GM23338 (cell line): Measurements from ENCODE around the gene GPA33. TPM values are rescaled to one million over a fixed set of nuclear protein-coding genes. Genes with fewer than 3 reads are reported as not detected.

Source experiments
- ATAC-seq: fragments of 200-7000 bp; cut with Tn5 transposase; 3 replicates; pipeline ENCODE4 v1.9.1; 2020
- DNase-seq: peaks from one replicate; pipeline ENCODE4 v3.0.0-alpha.2; 2015; ENCODE audit warnings: low spot score
- H2AFZ ChIP-seq: fragments of 200-600 bp; sonication (generic); 2 replicates; pipeline ENCODE4 v1.8.0; 2016; ENCODE audit warnings: antibody characterized with exemption, mild to moderate bottlenecking, moderate library complexity
- H3F3A ChIP-seq: fragments of 200-600 bp; sonication (generic); replicated peaks from 2 replicates; pipeline ENCODE4 v1.8.0; 2017; ENCODE audit warnings: antibody characterized with exemption, mixed run types, low read depth
- H3K27ac ChIP-seq: fragments of 200-600 bp; sonication (generic); 2 replicates; pipeline ENCODE4 v1.6.1; 2016; ENCODE audit warnings: low read depth
- H3K27me3 ChIP-seq: fragments of 200-600 bp; sonication (generic); 2 replicates; pipeline ENCODE4 v1.8.0; 2016; ENCODE audit warnings: mild to moderate bottlenecking, mixed run types, moderate library complexity; ENCODE audit not compliant: insufficient read depth
- H3K36me3 ChIP-seq: fragments of 200-600 bp; sonication (generic); 2 replicates; pipeline ENCODE4 v1.8.0; 2016; ENCODE audit warnings: mild to moderate bottlenecking; ENCODE audit not compliant: insufficient read depth
- H3K4me1 ChIP-seq: fragments of 200-600 bp; sonication (generic); 2 replicates; pipeline ENCODE4 v1.8.0; 2016; ENCODE audit warnings: mild to moderate bottlenecking, moderate library complexity; ENCODE audit not compliant: insufficient read depth
- H3K4me2 ChIP-seq: fragments of 200-600 bp; sonication (generic); 2 replicates; pipeline ENCODE4 v1.7.1; 2017; ENCODE audit warnings: mixed run types
- H3K4me3 ChIP-seq: fragments of 200-600 bp; sonication (generic); 2 replicates; pipeline ENCODE4 v1.6.1; 2016; ENCODE audit warnings: mixed run types
- H3K79me2 ChIP-seq: fragments of 200-600 bp; sonication (generic); replicated peaks from 2 replicates; pipeline ENCODE4 v1.8.0; 2017; ENCODE audit warnings: mild to moderate bottlenecking; ENCODE audit not compliant: insufficient read depth
- H3K9me2 ChIP-seq: fragments of 200-600 bp; sonication (generic); 2 replicates; pipeline ENCODE4 v1.8.0; 2017; ENCODE audit not compliant: insufficient read depth
- H4K20me1 ChIP-seq: fragments of 200-600 bp; sonication (generic); replicated peaks from 2 replicates; pipeline ENCODE4 v1.8.0; 2017; ENCODE audit warnings: mild to moderate bottlenecking; ENCODE audit not compliant: insufficient read depth
- H3K27ac Mint-ChIP-seq: 2 replicates; pipeline ENCODE4 v1.8.0; 2020; ENCODE audit warnings: inconsistent platforms, mild to moderate bottlenecking, moderate library complexity, mixed read lengths
- H3K27me3 Mint-ChIP-seq: 3 replicates; pipeline ENCODE4 v1.8.0; 2022; ENCODE audit warnings: low read depth, mild to moderate bottlenecking, moderate library complexity, mixed read lengths, inconsistent platforms; ENCODE audit not compliant: insufficient read depth, poor library complexity
- H3K36me3 Mint-ChIP-seq: 3 replicates; pipeline ENCODE4 v1.8.0; 2021; ENCODE audit warnings: low read depth, mild to moderate bottlenecking, inconsistent platforms, moderate library complexity, mixed read lengths
- H3K4me1 Mint-ChIP-seq: 3 replicates; pipeline ENCODE4 v1.8.0; 2020; ENCODE audit warnings: mild to moderate bottlenecking, inconsistent platforms, mixed read lengths
- H3K4me3 Mint-ChIP-seq: 3 replicates; pipeline ENCODE4 v1.8.0; 2021; ENCODE audit warnings: moderate library complexity, mild to moderate bottlenecking, inconsistent platforms, mixed read lengths
- H3K9me3 Mint-ChIP-seq: 3 replicates; pipeline ENCODE4 v1.8.0; 2020; ENCODE audit warnings: moderate library complexity, mild to moderate bottlenecking, inconsistent platforms, mixed read lengths
- CREB1 ChIP-seq: fragments of 250-450 bp; sonication (Bioruptor Pico); IDR thresholded peaks from 2 replicates; pipeline ENCODE4 v1.5.0; 2020; ENCODE audit warnings: low read depth, mild to moderate bottlenecking, moderate library complexity
- EZH2phosphoT487 ChIP-seq: fragments of 200-600 bp; sonication (generic); IDR thresholded peaks from one replicate; pipeline ENCODE4 v1.8.1; 2018; ENCODE audit warnings: antibody characterized with exemption; ENCODE audit not compliant: unreplicated experiment
- NANOG ChIP-seq: IDR thresholded peaks from 2 replicates; pipeline ENCODE4 v1.6.1; 2016; ENCODE audit warnings: antibody characterized with exemption, borderline replicate concordance
- polyA plus RNA-seq: library from polyadenylated mRNA; unstranded; fragments of >200 nt; fragmentation: Nextera tagmentation; extraction: Ambion mirVana; gene quantifications from 2 replicates; pipeline ENCODE4 v1.2.1, GENCODE V29; 2016
- total RNA-seq: library from RNA; depleted of rRNA; stranded (reverse); fragments of >200 nt; shearing (Covaris generic); gene quantifications from 2 replicates; pipeline ENCODE4 v1.2.3, GENCODE V29; 2014
- TF ChIP-seq, protein P1 (sequence below): fragments of 250-450 bp; sonication (Bioruptor Pico); IDR thresholded peaks from 2 replicates; pipeline ENCODE4 v1.5.0; 2020; ENCODE audit warnings: mild to moderate bottlenecking, moderate library complexity
- TF ChIP-seq, protein P2 (sequence below), 2 experiments: fragments of 200-600 bp in 1 of 2; sonication (generic) in 1 of 2; conservative IDR thresholded peaks; 2 replicates each; pipeline versions ENCODE4 v1.5.1 to v1.6.1; 2016 to 2017; ENCODE audit warnings: antibody characterized with exemption in 2 of 2, low read depth in 2 of 2, mild to moderate bottlenecking in 2 of 2, moderate library complexity in 1 of 2

Gene GPA33
- total and polyA plus RNA-seq, 2 experiments from 2014 or later, result 0.10 to 0.28 TPM

- Mint-ChIP-seq H3K27me3 (peaks cover 3% of the 10 kb centered on the region), H3K4me1 (peaks cover 5% of the 10 kb centered on the region; the same call in 2 of the 3 replicates), H3K36me3 (no peaks in the 10 kb centered on the region), H3K27ac (no peak overlapping the region), H3K4me3 (peak overlapping the region; percentile 36; the same call in 2 of the 3 replicates), H3K9me3 (no peaks in the 10 kb centered on the region)
- Histone ChIP-seq H3K4me1 (peaks cover 3% of the 10 kb centered on the region; the same call in 1 of the 2 replicates), H4K20me1 (no peaks in the 10 kb centered on the region), H3K4me3 (peak overlapping the region; percentile 41), H3K9me2 (peaks cover 5% of the 10 kb centered on the region; the same call in 1 of the 2 replicates), H3K27ac (no peak overlapping the region), H3K27me3 (peaks cover 5% of the 10 kb centered on the region; the same call in 1 of the 2 replicates), H3K4me2 (peak overlapping the region; percentile 74), H3K36me3 (no peaks in the 10 kb centered on the region), H3F3A (no peaks in the 10 kb centered on the region), H3K79me2 (no peaks in the 10 kb centered on the region), H2AFZ (peak overlapping the region; percentile 95)
- TF ChIP-seq CREB1 (CRISPR knock-in tag) (no peak), EZH2phosphoT487 (no peak), NANOG (no peak)
- TF ChIP-seq, protein P1, sequence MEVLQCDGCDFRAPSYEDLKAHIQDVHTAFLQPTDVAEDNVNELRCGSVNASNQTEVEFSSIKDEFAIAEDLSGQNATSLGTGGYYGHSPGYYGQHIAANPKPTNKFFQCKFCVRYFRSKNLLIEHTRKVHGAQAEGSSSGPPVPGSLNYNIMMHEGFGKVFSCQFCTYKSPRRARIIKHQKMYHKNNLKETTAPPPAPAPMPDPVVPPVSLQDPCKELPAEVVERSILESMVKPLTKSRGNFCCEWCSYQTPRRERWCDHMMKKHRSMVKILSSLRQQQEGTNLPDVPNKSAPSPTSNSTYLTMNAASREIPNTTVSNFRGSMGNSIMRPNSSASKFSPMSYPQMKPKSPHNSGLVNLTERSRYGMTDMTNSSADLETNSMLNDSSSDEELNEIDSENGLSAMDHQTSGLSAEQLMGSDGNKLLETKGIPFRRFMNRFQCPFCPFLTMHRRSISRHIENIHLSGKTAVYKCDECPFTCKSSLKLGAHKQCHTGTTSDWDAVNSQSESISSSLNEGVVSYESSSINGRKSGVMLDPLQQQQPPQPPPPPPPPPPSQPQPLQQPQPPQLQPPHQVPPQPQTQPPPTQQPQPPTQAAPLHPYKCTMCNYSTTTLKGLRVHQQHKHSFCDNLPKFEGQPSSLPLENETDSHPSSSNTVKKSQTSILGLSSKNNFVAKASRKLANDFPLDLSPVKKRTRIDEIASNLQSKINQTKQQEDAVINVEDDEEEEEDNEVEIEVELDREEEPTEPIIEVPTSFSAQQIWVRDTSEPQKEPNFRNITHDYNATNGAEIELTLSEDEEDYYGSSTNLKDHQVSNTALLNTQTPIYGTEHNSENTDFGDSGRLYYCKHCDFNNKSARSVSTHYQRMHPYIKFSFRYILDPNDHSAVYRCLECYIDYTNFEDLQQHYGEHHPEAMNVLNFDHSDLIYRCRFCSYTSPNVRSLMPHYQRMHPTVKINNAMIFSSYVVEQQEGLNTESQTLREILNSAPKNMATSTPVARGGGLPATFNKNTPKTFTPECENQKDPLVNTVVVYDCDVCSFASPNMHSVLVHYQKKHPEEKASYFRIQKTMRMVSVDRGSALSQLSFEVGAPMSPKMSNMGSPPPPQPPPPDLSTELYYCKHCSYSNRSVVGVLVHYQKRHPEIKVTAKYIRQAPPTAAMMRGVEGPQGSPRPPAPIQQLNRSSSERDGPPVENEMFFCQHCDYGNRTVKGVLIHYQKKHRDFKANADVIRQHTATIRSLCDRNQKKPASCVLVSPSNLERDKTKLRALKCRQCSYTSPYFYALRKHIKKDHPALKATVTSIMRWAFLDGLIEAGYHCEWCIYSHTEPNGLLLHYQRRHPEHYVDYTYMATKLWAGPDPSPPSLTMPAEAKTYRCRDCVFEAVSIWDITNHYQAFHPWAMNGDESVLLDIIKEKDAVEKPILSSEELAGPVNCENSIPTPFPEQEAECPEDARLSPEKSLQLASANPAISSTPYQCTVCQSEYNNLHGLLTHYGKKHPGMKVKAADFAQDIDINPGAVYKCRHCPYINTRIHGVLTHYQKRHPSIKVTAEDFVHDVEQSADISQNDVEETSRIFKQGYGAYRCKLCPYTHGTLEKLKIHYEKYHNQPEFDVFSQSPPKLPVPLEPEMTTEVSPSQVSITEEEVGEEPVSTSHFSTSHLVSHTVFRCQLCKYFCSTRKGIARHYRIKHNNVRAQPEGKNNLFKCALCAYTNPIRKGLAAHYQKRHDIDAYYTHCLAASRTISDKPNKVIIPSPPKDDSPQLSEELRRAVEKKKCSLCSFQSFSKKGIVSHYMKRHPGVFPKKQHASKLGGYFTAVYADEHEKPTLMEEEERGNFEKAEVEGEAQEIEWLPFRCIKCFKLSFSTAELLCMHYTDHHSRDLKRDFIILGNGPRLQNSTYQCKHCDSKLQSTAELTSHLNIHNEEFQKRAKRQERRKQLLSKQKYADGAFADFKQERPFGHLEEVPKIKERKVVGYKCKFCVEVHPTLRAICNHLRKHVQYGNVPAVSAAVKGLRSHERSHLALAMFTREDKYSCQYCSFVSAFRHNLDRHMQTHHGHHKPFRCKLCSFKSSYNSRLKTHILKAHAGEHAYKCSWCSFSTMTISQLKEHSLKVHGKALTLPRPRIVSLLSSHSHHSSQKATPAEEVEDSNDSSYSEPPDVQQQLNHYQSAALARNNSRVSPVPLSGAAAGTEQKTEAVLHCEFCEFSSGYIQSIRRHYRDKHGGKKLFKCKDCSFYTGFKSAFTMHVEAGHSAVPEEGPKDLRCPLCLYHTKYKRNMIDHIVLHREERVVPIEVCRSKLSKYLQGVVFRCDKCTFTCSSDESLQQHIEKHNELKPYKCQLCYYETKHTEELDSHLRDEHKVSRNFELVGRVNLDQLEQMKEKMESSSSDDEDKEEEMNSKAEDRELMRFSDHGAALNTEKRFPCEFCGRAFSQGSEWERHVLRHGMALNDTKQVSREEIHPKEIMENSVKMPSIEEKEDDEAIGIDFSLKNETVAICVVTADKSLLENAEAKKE (CRISPR knock-in tag), result no peak
- TF ChIP-seq, protein P2, sequence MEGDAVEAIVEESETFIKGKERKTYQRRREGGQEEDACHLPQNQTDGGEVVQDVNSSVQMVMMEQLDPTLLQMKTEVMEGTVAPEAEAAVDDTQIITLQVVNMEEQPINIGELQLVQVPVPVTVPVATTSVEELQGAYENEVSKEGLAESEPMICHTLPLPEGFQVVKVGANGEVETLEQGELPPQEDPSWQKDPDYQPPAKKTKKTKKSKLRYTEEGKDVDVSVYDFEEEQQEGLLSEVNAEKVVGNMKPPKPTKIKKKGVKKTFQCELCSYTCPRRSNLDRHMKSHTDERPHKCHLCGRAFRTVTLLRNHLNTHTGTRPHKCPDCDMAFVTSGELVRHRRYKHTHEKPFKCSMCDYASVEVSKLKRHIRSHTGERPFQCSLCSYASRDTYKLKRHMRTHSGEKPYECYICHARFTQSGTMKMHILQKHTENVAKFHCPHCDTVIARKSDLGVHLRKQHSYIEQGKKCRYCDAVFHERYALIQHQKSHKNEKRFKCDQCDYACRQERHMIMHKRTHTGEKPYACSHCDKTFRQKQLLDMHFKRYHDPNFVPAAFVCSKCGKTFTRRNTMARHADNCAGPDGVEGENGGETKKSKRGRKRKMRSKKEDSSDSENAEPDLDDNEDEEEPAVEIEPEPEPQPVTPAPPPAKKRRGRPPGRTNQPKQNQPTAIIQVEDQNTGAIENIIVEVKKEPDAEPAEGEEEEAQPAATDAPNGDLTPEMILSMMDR (conservative IDR thresholded peaks at IDR 0.05; ENCODE audit: low read depth in 2 of 2), result no peak
- ATAC-seq (peak; percentile 98), DNase-seq (peak; percentile 69)
Measured at GRCh38 chr1:167043752-167044488, 46.3 kb downstream of the GPA33 start.
